Stimulated activated naive CD8-positive, alpha-beta T cell treated with anti-CD3 and anti-CD28 coated beads, Interleukin-15, Interleukin-2, amounts not matched to agents 100 U/mL and 50 U/mL, for 24 hours (primary cell): ENCODE data around the gene LYST.
"Not testable (repeated sequence)": the region's sequence is repeated elsewhere in the genome, so short reads cannot be mapped to it uniquely, and the experiment has no call there.

Source experiments
- ATAC-seq: fragments of 150-1000 bp; cut with Tn5 transposase; one replicate; pipeline ENCODE4 v1.10.0; 2021
- DNase-seq: peaks from one replicate; pipeline ENCODE4 v3.0.0; 2021

Gene LYST

GRCh38 chr1:235818632-235819136 is 48.0 kb downstream of the LYST start:
- ATAC-seq (no peak), DNase-seq (no peak)

- DNase-seq: no peak
- ATAC-seq: no peak
These were observed 49.5 kb downstream of the LYST start for GRCh38 chr1:235817101-235817728.

- ATAC-seq (no peak), DNase-seq (no peak)
These were observed 56.9 kb downstream of the LYST start for GRCh38 chr1:235809688-235810397.

- DNase-seq: no peak
- no peak for ATAC-seq
These were observed 58.5 kb downstream of the LYST start for GRCh38 chr1:235808223-235808622.

- ATAC-seq: no peak
- DNase-seq: no peak
These were observed 60.6 kb downstream of the LYST start for GRCh38 chr1:235806123-235806522.

GRCh38 chr1:235802573-235803346 is 63.9 kb downstream of the LYST start:
- DNase-seq: no peak
- no peak for ATAC-seq

- ATAC-seq (no peak), DNase-seq (no peak)
These were observed 67.4 kb downstream of the LYST start for GRCh38 chr1:235799264-235799663.

GRCh38 chr1:235791532-235792060 is 75.1 kb downstream of the LYST start:
- no peak for DNase-seq

GRCh38 chr1:235790123-235790522 is 76.6 kb downstream of the LYST start:
- DNase-seq: no peak
- no peak for ATAC-seq

More at GRCh38 chr1:235791532-235792060, 75.1 kb downstream of the LYST start:
- ATAC-seq: no peak

- not testable (repeated sequence) for DNase-seq, ATAC-seq
These were observed 80.3 kb downstream of the LYST start for GRCh38 chr1:235786227-235786898.

GRCh38 chr1:235784950-235785349 is 81.8 kb downstream of the LYST start:
- DNase-seq (no peak), ATAC-seq (no peak)

- DNase-seq (no peak), ATAC-seq (no peak)
These were observed 83.4 kb downstream of the LYST start for GRCh38 chr1:235783148-235783776.

- DNase-seq: no peak
- no peak for ATAC-seq
These were observed 84.1 kb downstream of the LYST start for GRCh38 chr1:235782601-235783000.

- no peak for ATAC-seq
- DNase-seq: no peak
These were observed 84.9 kb downstream of the LYST start for GRCh38 chr1:235781807-235782206.

- no peak for DNase-seq
- ATAC-seq: no peak
These were observed 86.9 kb downstream of the LYST start for GRCh38 chr1:235779770-235780169.

GRCh38 chr1:235776396-235776795 is 90.3 kb downstream of the LYST start:
- ATAC-seq (no peak), DNase-seq (no peak)

- DNase-seq (no peak), ATAC-seq (no peak)
These were observed 91.4 kb downstream of the LYST start for GRCh38 chr1:235775246-235775860.

- DNase-seq: no peak
- ATAC-seq: peak; percentile 47
These were observed 98.9 kb downstream of the LYST start for GRCh38 chr1:235767795-235768194.

- DNase-seq (no peak), ATAC-seq (no peak)
These were observed 99.9 kb downstream of the LYST start for GRCh38 chr1:235766794-235767285.

GRCh38 chr1:235763962-235764361 is 102.7 kb downstream of the LYST start:
- ATAC-seq (peak; percentile 89), DNase-seq (no peak)

- DNase-seq (no peak), ATAC-seq (no peak)
These were observed 107.4 kb downstream of the LYST start for GRCh38 chr1:235759336-235759735.
